GM21619 (cell line): ENCODE measurements around the gene CFAP221.

Experiments used
- ATAC-seq: cut with Tn5 transposase; IDR thresholded peaks from one replicate; pipeline ENCODE4 v1.9.1; 2021; ENCODE audit not compliant: unreplicated experiment

Gene CFAP221

GRCh38 chr2:119697290-119698020, 153.2 kb downstream of the CFAP221 start:
- peak; percentile 81 for ATAC-seq

- no peak for ATAC-seq
These were observed 154.0 kb downstream of the CFAP221 start for GRCh38 chr2:119698246-119698645.

- no peak for ATAC-seq
These were observed 154.9 kb downstream of the CFAP221 start for GRCh38 chr2:119699016-119699606.

- ATAC-seq = no peak
These were observed 156.6 kb downstream of the CFAP221 start for GRCh38 chr2:119700866-119701265.

GRCh38 chr2:119701352-119701751, 157.1 kb downstream of the CFAP221 start:
- no peak for ATAC-seq

GRCh38 chr2:119702203-119702917, 158.1 kb downstream of the CFAP221 start:
- no peak for ATAC-seq

GRCh38 chr2:119702918-119703401, 158.7 kb downstream of the CFAP221 start:
- peak; percentile 83 for ATAC-seq

GRCh38 chr2:119703526-119703925, 159.3 kb downstream of the CFAP221 start:
- ATAC-seq = no peak

GRCh38 chr2:119704670-119705120, 160.4 kb downstream of the CFAP221 start:
- ATAC-seq = no peak

- ATAC-seq = no peak
These were observed 162.0 kb downstream of the CFAP221 start for GRCh38 chr2:119706221-119706620.
